ENCODE results near the gene ATP9A.

Gene ATP9A

DNA sequence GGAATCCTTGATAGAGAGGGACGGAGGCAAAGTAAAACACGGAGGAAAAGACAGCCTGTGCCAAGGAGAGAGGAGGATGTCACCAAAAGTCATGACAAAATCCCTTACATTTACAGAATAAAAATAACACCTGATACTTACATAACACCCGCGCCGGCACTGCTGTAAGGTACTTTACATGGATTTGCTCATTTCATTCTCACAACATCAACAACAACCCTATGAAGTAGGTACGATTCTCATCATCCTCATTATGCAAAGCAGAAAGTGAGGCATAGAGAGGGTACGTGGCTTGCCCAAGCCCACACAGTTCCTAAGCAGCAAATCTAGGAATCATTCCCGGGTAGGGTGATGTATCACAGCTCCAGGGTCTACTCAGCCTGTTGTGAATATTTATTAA lies 158.1 kb downstream of the ATP9A start:
- no peak overlapping the region for H2BK12ac ChIP-seq (ENCODE audit: low read length)
- H3K4me3 ChIP-seq (ENCODE audit: low read depth, low read length) = no peak overlapping the region
- no peak overlapping the region for H3K27ac ChIP-seq (ENCODE audit: low read depth, low read length)
- no peak overlapping the region for H4K91ac ChIP-seq (ENCODE audit: low read depth, low read length)
- H3K36me3 ChIP-seq (ENCODE audit: control insufficient read depth in 1 of 2, insufficient read depth in 2 of 2, low read length in 2 of 2) = no peaks in the 10 kb centered on the region
- H2BK120ac ChIP-seq (ENCODE audit: insufficient read depth, low read length, poor library complexity) = no peak overlapping the region
- no peaks in the 10 kb centered on the region for H3K79me2 ChIP-seq (ENCODE audit: control insufficient read depth, insufficient read depth, low read length, poor library complexity)
- no peak overlapping the region for H3K23ac ChIP-seq (ENCODE audit: low read length)
- H3K4ac ChIP-seq (ENCODE audit: low read depth, low read length) = no peak overlapping the region
- H4K12ac ChIP-seq (ENCODE audit: low read depth, low read length) = no peak overlapping the region
- no peak for DNase-seq
- no peaks in the 10 kb centered on the region for H3K27me3 ChIP-seq (ENCODE audit: insufficient read depth, low read length)
- H3K9ac ChIP-seq (ENCODE audit: low read length) = no peak overlapping the region
- H3K14ac ChIP-seq (ENCODE audit: low read length) = no peak overlapping the region
- H3K4me1 ChIP-seq (ENCODE audit: control insufficient read depth in 1 of 2, insufficient read depth in 2 of 2, low read length in 2 of 2) = peaks cover 0 to 2% of the 10 kb centered on the region in 2 experiments
- H2AK5ac ChIP-seq (ENCODE audit: low read length) = no peak overlapping the region
- no peaks in the 10 kb centered on the region for H3K9me3 ChIP-seq (ENCODE audit: insufficient read depth, low read depth, low read length)
- no peak overlapping the region for H3K4me2 ChIP-seq (ENCODE audit: low read length)
- H2AFZ ChIP-seq (ENCODE audit: insufficient read depth, low read length, poor library complexity) = no peak overlapping the region
- no CpG with 5 or more reads among the region's 8 CpGs for WGBS (ENCODE audit: extremely low coverage, insufficient coverage, insufficient read length)
- H3K18ac ChIP-seq (ENCODE audit: low read length) = no peak overlapping the region
- no peak overlapping the region for H4K8ac ChIP-seq (ENCODE audit: low read depth, low read length)
- H3K79me1 ChIP-seq (ENCODE audit: low read length) = no peaks in the 10 kb centered on the region
- H2BK5ac ChIP-seq (ENCODE audit: low read depth, low read length, poor library complexity) = no peak overlapping the region

DNA sequence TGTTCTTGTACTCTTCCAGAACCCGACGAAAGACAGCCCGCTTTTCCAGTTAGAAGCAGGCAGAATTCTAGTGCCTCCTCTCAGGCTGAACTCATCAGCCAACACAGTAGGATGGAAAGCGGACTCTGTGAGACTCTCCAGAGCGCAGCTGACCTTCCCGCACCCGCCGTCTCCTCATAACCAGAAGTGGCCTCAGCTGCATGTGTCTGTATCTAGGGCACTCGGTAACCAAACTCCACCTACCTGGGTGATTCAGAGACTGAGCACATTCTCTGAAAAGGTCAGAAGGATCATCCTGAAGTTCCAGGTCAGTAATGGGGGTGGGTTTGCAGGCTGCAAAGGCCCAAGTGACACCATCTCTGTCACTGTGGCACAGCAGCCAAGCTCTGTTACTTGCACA lies 158.9 kb downstream of the ATP9A start:
- no CpG with 5 or more reads among the region's 9 CpGs for WGBS (ENCODE audit: extremely low coverage, insufficient coverage, insufficient read length)
- H3K36me3 ChIP-seq (ENCODE audit: control insufficient read depth in 1 of 2, insufficient read depth in 2 of 2, low read length in 2 of 2) = no peaks in the 10 kb centered on the region
- no peak overlapping the region for H3K4me2 ChIP-seq (ENCODE audit: low read length)

DNA sequence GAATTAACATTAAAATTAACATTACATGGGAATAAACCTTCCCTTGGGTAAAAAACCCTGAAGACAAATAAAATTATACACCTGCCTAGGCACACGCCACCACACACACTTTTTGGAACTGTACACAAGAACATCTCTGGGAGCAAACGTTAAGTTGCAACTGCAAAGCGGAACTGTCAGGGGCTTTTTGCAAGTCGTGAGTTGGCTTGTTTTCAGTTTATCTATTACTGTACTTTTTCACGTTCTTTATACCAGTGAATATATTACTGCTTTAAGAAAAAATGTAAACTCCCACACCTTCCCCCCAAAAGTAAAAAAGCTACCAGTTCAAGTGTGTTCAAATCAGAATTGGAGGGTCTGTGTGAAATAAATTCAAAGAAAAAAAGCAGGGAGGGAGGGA lies 160.1 kb downstream of the ATP9A start:
- H3K79me1 ChIP-seq (ENCODE audit: low read length) = no peaks in the 10 kb centered on the region
- no peak overlapping the region for H2BK120ac ChIP-seq (ENCODE audit: insufficient read depth, low read length, poor library complexity)
- peaks cover 0 to 2% of the 10 kb centered on the region in 2 experiments for H3K4me1 ChIP-seq (ENCODE audit: control insufficient read depth in 1 of 2, insufficient read depth in 2 of 2, low read length in 2 of 2)
- no peak overlapping the region for H2BK12ac ChIP-seq (ENCODE audit: low read length)
- H3K4ac ChIP-seq (ENCODE audit: low read depth, low read length) = no peak overlapping the region
- no peak overlapping the region for H2AK5ac ChIP-seq (ENCODE audit: low read length)
- no peak overlapping the region for H4K8ac ChIP-seq (ENCODE audit: low read depth, low read length)
- no peak overlapping the region for H3K23ac ChIP-seq (ENCODE audit: low read length)
- no peak overlapping the region for H2AFZ ChIP-seq (ENCODE audit: insufficient read depth, low read length, poor library complexity)
- no peak overlapping the region for H3K27ac ChIP-seq (ENCODE audit: low read depth, low read length)
- no peaks in the 10 kb centered on the region for H3K79me2 ChIP-seq (ENCODE audit: control insufficient read depth, insufficient read depth, low read length, poor library complexity)
- H3K14ac ChIP-seq (ENCODE audit: low read length) = no peak overlapping the region
- DNase-seq = no peak
- no peak overlapping the region for H3K4me3 ChIP-seq (ENCODE audit: low read depth, low read length)
- no peaks in the 10 kb centered on the region for H3K36me3 ChIP-seq (ENCODE audit: control insufficient read depth in 1 of 2, insufficient read depth in 2 of 2, low read length in 2 of 2)
- no peak overlapping the region for H2BK5ac ChIP-seq (ENCODE audit: low read depth, low read length, poor library complexity)
- peaks cover 2% of the 10 kb centered on the region for H3K9me3 ChIP-seq (ENCODE audit: insufficient read depth, low read depth, low read length)
- H3K9ac ChIP-seq (ENCODE audit: low read length) = no peak overlapping the region
- H3K27me3 ChIP-seq (ENCODE audit: insufficient read depth, low read length) = no peaks in the 10 kb centered on the region
- no peak overlapping the region for H3K4me2 ChIP-seq (ENCODE audit: low read length)
- H4K12ac ChIP-seq (ENCODE audit: low read depth, low read length) = no peak overlapping the region
- no CpG with 5 or more reads among the region's 5 CpGs for WGBS (ENCODE audit: extremely low coverage, insufficient coverage, insufficient read length)
- H4K91ac ChIP-seq (ENCODE audit: low read depth, low read length) = no peak overlapping the region
- H3K18ac ChIP-seq (ENCODE audit: low read length) = no peak overlapping the region

More for the DNA sequence above, 158.9 kb downstream of the ATP9A start:
- Histone ChIP-seq H4K8ac (ENCODE audit: low read depth, low read length) (no peak overlapping the region), H3K9me3 (ENCODE audit: insufficient read depth, low read depth, low read length) (no peaks in the 10 kb centered on the region), H2BK120ac (ENCODE audit: insufficient read depth, low read length, poor library complexity) (no peak overlapping the region), H3K79me2 (ENCODE audit: control insufficient read depth, insufficient read depth, low read length, poor library complexity) (no peaks in the 10 kb centered on the region), H3K4me3 (ENCODE audit: low read depth, low read length) (no peak overlapping the region), H3K18ac (ENCODE audit: low read length) (no peak overlapping the region), H3K27me3 (ENCODE audit: insufficient read depth, low read length) (no peaks in the 10 kb centered on the region), H2BK12ac (ENCODE audit: low read length) (no peak overlapping the region), H3K9ac (ENCODE audit: low read length) (no peak overlapping the region), H3K4ac (ENCODE audit: low read depth, low read length) (no peak overlapping the region), H3K27ac (ENCODE audit: low read depth, low read length) (no peak overlapping the region), H2AK5ac (ENCODE audit: low read length) (no peak overlapping the region), H4K12ac (ENCODE audit: low read depth, low read length) (no peak overlapping the region), H3K23ac (ENCODE audit: low read length) (no peak overlapping the region), H3K79me1 (ENCODE audit: low read length) (no peaks in the 10 kb centered on the region), H3K14ac (ENCODE audit: low read length) (no peak overlapping the region), H2AFZ (ENCODE audit: insufficient read depth, low read length, poor library complexity) (no peak overlapping the region), H3K4me1 (ENCODE audit: control insufficient read depth in 1 of 2, insufficient read depth in 2 of 2, low read length in 2 of 2) (peaks cover 0 to 2% of the 10 kb centered on the region in 2 experiments), H2BK5ac (ENCODE audit: low read depth, low read length, poor library complexity) (no peak overlapping the region), H4K91ac (ENCODE audit: low read depth, low read length) (no peak overlapping the region)
- no peak for DNase-seq

DNA sequence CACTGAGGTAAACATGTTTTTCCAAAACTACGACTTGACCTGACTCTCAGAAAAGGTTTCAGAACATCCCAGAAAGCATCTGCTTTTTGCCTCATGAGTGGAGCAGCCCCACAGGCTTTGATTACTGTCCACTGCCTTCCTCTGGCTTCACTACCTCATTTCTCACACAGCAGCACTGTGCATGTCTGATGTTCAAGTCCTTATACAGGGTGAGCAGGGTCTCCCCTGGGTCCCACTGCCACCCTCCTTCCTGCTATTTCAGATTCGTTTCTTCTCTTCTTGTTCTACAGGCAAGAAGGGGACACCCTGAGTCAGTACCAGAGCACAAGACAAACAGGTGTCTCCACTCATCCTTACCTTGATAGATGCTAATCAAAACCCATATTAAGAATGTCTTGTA lies 161.0 kb downstream of the ATP9A start:
- Histone ChIP-seq H4K8ac (ENCODE audit: low read depth, low read length) (no peak overlapping the region), H3K4me1 (ENCODE audit: control insufficient read depth in 1 of 2, insufficient read depth in 2 of 2, low read length in 2 of 2) (peaks cover 0 to 2% of the 10 kb centered on the region in 2 experiments), H3K36me3 (ENCODE audit: control insufficient read depth in 1 of 2, insufficient read depth in 2 of 2, low read length in 2 of 2) (no peaks in the 10 kb centered on the region), H2AFZ (ENCODE audit: insufficient read depth, low read length, poor library complexity) (no peak overlapping the region), H4K12ac (ENCODE audit: low read depth, low read length) (no peak overlapping the region), H3K27ac (ENCODE audit: low read depth, low read length) (no peak overlapping the region), H3K18ac (ENCODE audit: low read length) (no peak overlapping the region), H3K4me2 (ENCODE audit: low read length) (no peak overlapping the region), H4K91ac (ENCODE audit: low read depth, low read length) (no peak overlapping the region), H3K9ac (ENCODE audit: low read length) (no peak overlapping the region), H2BK120ac (ENCODE audit: insufficient read depth, low read length, poor library complexity) (no peak overlapping the region), H3K79me1 (ENCODE audit: low read length) (no peaks in the 10 kb centered on the region), H3K4ac (ENCODE audit: low read depth, low read length) (no peak overlapping the region), H2BK5ac (ENCODE audit: low read depth, low read length, poor library complexity) (no peak overlapping the region), H3K27me3 (ENCODE audit: insufficient read depth, low read length) (no peaks in the 10 kb centered on the region), H3K23ac (ENCODE audit: low read length) (no peak overlapping the region), H3K4me3 (ENCODE audit: low read depth, low read length) (no peak overlapping the region), H3K9me3 (ENCODE audit: insufficient read depth, low read depth, low read length) (peaks cover 2% of the 10 kb centered on the region), H3K14ac (ENCODE audit: low read length) (no peak overlapping the region), H2BK12ac (ENCODE audit: low read length) (no peak overlapping the region), H2AK5ac (ENCODE audit: low read length) (no peak overlapping the region), H3K79me2 (ENCODE audit: control insufficient read depth, insufficient read depth, low read length, poor library complexity) (no peaks in the 10 kb centered on the region)
- no peak for DNase-seq
- WGBS (ENCODE audit: extremely low coverage, insufficient coverage, insufficient read length) = no CpG with 5 or more reads among the region's 2 CpGs
